NB4 (cell line): ENCODE results near the gene MRPS2.
"Not testable (repeated sequence)": the region's sequence is repeated elsewhere in the genome, so short reads cannot be mapped to it uniquely, and the experiment has no call there.

ENCODE experiments used
- DNase-seq: peaks from one replicate; pipeline ENCODE4 v3.0.0; 2010; ENCODE audit warnings: low read depth
- H3K4me3 ChIP-seq: one replicate; pipeline ENCODE4 v1.5.1; 2011; ENCODE audit warnings: mild to moderate bottlenecking, low read depth, low read length, moderate library complexity
- MYC ChIP-seq: IDR thresholded peaks from 2 replicates; pipeline ENCODE4 v1.6.1; 2011; ENCODE audit warnings: low read depth, low read length
- POLR2A ChIP-seq: IDR thresholded peaks from 2 replicates; pipeline ENCODE4 v1.6.1; 2011; ENCODE audit warnings: mild to moderate bottlenecking; ENCODE audit not compliant: insufficient read length; ENCODE audit errors: extremely low read depth
- TF ChIP-seq, protein P1 (sequence below): IDR thresholded peaks from one replicate; pipeline ENCODE4 v1.5.1; 2012; ENCODE audit warnings: low read depth, low read length
- TF ChIP-seq, protein P2 (sequence below): IDR thresholded peaks from 2 replicates; pipeline ENCODE4 v1.6.1; 2011; ENCODE audit warnings: low read depth, low read length

The MRPS2 gene

DNA sequence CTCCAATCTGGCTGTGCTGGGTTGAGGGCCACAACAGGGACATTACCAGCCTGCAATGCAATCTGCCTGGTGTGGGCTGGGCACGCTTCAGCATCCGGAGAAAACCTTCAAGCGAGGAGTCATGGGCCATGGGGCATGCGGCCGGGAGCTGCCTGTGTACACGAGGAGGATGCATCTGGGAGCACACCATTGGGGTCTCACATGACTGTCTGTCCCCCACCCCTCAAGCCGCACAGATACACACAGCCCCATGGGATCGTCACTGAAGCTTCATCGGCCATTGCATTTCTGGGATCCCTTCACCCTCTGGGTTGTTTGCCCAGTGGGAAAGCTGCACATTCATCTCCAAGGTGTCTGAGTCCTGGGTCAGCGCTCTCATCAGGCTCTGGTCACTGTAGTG is 30.6 kb downstream of the MRPS2 start:
- H3K4me3 ChIP-seq, result no peak overlapping the region
- no peak for DNase-seq
- TF ChIP-seq, protein P1, sequence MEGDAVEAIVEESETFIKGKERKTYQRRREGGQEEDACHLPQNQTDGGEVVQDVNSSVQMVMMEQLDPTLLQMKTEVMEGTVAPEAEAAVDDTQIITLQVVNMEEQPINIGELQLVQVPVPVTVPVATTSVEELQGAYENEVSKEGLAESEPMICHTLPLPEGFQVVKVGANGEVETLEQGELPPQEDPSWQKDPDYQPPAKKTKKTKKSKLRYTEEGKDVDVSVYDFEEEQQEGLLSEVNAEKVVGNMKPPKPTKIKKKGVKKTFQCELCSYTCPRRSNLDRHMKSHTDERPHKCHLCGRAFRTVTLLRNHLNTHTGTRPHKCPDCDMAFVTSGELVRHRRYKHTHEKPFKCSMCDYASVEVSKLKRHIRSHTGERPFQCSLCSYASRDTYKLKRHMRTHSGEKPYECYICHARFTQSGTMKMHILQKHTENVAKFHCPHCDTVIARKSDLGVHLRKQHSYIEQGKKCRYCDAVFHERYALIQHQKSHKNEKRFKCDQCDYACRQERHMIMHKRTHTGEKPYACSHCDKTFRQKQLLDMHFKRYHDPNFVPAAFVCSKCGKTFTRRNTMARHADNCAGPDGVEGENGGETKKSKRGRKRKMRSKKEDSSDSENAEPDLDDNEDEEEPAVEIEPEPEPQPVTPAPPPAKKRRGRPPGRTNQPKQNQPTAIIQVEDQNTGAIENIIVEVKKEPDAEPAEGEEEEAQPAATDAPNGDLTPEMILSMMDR, result no peak
- TF ChIP-seq MYC (no peak), POLR2A (no peak)
- TF ChIP-seq, protein P2, sequence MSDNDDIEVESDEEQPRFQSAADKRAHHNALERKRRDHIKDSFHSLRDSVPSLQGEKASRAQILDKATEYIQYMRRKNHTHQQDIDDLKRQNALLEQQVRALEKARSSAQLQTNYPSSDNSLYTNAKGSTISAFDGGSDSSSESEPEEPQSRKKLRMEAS, result no peak

DNA sequence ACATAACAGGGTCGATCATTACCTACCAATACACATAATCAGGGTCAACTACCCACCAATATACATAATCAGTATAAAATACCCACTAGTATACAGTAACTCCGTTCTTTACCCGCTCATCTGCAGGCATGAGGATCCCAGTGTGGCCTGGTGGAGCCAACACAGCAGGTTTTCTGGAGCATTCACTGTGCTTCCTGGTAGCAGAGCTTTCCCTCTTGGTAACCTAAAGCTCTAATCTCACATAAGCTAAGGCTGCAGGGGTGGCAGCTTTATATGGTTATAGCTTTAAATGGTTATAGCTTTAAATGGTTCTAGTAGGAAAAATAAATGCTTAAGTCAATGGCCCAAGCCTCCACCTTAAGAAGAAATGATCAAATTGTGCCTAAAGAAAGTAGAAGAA is 32.6 kb downstream of the MRPS2 start:
- DNase-seq, result peak; percentile 18
- TF ChIP-seq, protein P1, result no peak
- TF ChIP-seq POLR2A, result no peak

DNA sequence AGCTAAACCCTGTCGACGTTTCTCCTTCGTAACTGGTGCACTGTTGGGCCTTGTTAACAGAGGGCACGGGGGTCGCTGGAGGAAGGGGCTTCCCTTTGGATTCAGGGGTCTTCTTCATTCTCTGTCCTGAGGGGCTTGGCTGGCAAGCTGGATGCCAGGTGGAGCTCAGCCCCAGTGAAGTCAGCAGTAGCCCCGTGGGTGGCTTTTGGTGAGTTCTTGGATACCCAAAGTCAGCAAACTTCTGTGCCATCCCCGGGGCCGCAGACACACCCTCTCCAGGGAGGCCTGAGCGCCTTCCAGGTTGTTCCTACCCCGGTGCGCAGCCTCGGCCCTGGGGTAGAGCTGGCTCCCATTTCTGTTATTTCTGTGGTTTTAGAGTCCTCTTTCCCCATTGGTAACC is 33.2 kb downstream of the MRPS2 start:
- no peak for DNase-seq
- H3K4me3 ChIP-seq, result no peak overlapping the region
- TF ChIP-seq, protein P2, result no peak
- TF ChIP-seq MYC (no peak), POLR2A (no peak)
- TF ChIP-seq, protein P1, result no peak

More for the DNA sequence above, 32.6 kb downstream of the MRPS2 start:
- no peak overlapping the region for H3K4me3 ChIP-seq

DNA sequence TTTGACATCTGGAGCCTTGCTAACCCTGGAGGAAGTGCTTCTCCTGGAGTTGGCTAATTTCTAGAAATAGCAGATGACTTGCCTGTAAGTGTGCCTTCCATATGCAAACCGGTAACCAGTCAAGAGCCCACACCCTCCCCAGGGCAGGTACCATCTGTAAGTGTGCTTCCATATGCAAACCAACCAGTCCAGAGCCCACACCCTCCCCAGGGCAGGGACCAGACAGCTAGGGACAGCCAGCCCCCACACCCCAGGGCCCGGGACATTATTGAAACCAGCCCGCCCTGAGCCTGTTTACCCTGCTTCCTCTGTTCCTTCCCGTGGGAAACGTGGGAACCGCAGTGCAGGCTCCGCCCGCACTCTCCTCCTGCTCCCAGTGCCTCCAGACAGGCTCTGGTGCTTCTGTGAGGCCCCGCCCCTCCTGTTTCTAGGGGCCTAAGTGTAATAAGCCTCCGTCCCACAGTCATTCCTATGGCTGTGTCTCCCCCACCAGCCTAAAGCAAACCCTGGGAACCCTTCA is 33.8 kb downstream of the MRPS2 start:
- H3K4me3 ChIP-seq, DNase-seq: not testable (repeated sequence)

DNA sequence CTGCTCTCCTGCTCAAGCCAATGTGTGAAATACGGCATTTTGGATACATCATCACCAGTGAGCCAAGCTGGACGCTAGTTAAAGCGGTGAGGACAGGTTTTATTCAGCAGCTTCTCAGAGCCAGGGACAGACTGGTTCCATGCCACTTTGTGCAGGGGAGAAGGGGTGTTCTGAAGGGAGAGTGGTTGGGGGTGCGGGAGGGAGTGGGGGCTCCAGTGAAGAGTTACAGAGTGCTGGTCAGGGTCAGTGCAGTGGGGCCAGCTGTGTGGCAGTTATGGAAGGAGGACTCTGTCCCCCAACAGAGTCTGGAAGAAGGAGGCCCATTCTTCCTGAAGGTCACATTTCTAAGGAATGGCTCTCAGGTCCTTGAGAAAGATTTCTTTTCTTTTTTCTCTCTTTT is 34.3 kb downstream of the MRPS2 start:
- not testable (repeated sequence) for H3K4me3 ChIP-seq, DNase-seq

DNA sequence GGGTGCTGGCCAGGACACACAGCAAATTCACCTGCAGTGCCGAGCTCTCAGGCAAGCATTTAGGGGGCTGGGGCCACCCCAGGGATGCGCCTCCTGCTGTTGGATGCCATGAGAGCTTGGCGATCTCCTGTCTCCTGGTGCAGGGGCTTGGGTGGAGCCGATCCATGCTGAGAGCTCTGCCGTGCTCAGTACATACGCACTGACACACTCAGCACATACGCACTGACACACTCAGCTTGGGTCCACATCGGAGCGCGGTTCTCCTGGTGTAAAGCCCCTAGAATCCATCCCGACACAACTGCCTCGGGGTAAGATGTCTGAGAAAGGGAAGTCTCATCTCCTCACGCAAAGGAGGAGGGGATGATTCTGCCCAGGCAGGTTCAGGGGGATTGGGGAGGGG is 35.1 kb downstream of the MRPS2 start:
- DNase-seq, H3K4me3 ChIP-seq: not testable (repeated sequence)

DNA sequence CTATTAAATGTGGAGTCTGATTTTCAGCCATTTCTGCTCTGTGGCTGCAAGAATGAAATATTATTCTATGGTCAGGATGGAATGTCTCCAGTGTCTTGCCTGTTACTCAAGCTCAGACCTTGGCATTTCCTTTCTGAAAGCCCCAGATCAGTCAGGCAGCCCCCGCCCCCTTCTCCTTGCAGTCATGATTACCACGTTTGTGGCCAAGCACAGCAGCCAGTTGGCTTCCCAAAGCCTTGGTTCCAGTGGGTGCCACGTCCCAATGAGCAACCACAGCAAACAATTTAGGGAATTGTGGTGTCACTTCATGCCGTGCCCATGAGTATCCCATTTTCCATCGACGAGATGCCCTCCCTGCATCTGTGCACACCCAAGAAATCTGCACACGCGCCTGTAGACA is 35.7 kb downstream of the MRPS2 start:
- TF ChIP-seq, protein P1, result no peak
- TF ChIP-seq MYC (no peak), POLR2A (no peak)
- TF ChIP-seq, protein P2, result no peak
- no peak overlapping the region for H3K4me3 ChIP-seq
- DNase-seq, result no peak

DNA sequence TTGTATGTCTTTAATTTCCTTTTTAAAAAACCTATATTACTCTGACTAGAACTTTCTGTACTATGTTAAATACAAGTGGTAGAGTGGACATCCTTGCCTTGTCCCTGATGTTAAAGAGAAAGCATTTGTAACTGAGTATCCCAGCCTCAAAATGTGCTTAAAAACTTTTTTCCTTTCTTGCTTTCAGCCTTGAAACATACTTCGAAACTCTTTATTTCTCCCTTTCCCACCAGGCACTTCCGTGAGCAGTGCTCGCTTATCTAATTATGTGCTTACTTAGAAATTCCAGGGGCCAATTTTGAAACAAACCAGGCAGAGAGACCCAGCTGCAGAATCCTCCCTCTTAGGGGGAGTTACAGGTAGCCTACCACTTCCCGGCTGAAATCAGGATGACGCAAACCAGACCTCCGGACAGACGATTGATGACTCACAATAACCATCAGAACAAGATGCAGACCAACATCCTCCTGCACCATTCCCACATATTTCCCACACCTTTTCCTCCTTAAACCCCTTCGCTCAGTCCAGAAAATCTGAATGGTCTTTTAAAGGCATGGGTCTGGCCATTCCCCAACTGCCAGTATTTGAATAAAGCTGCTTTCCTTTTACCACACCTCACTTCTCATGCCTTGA is 42.9 kb downstream of the MRPS2 start:
- not testable (repeated sequence) for DNase-seq, H3K4me3 ChIP-seq
